ENCODE results near the gene MRPL30. TPM values are rescaled to one million over a fixed set of nuclear protein-coding genes. Genes with fewer than 3 reads are reported as not detected.

The MRPL30 gene
- total RNA-seq = 32.4 TPM in 2 replicates

GRCh38 chr2:99180755-99181623 lies at the start of gene MRPL30, which contains the start of gene MITD1:
Gene MRPL30, plus strand, starts transcription at chr2:99181184. Its CDS starts 5,020 bp downstream, at chr2:99186204.
Gene MITD1, minus strand, starts transcription at chr2:99181058. Its CDS starts 77 bp downstream, at chr2:99180981.

DNA sequence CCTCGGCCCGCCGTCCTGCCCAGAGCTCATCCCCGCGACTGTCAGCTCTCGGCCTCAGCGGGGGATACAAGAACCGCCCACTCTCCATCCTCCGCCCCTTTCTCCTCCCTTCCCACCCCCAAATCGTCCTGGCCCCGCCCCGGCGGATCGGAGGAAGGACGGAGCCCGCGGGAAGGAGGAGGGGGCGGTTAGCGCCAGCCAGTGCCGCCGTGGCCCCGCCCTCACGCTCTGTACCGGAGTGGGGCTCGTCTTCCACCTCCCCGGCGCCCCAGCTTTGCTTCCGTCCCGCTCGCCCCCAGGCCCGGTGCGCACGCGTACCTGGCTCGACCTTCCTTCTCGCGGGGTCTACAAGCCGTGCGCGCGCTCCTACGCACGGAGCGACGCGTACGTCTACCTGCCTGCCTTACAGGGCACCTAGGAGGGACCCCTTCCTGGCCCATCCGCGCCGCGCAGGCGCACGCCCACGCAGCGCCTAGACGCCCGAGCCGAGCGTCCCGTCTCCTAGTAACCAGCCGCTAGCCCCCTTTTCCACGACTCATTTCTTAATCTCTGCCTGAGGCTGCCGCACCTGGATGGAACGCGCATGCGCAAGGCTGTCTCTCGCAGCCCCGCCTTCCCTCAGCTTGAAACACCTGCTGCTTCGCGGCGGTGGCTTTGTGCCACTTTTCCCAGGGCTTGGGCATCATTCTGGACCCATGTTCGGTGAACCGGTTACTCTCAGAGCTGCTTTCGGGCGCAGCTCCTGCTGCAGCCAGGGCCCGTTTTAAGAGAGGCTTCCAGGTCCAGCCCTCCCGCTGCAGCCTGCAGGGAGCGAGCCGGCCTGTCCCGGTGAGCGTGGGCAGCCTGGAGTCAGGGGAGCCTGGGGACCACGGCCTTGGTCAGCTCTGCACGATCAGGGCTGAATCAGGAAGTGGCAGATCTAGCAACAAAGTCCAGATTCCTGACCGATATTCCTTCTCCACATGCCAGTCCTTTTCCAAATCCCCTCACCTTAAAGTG lies 39.6 kb upstream of the MRPL30 start, which contains the start of gene C2orf15:
TSS of gene C2orf15 (plus strand) at position 598 of the 999 bp plus-strand sequence. CDS start 8,852 bp downstream, outside the sequence.

GRCh38 chr2:99154643-99155536 lies 26.1 kb upstream of the MRPL30 start, which contains the start of the genes LIPT1 and TSGA10:
Gene LIPT1, plus strand, starts transcription at chr2:99154967. Its CDS starts 6,991 bp downstream, at chr2:99161958.
Gene TSGA10, minus strand, starts transcription at chr2:99154942. Its CDS starts 45,503 bp downstream, at chr2:99109439.

Other genes starting within 250 kb of the MRPL30 start
- under 0.01 TPM in 1 of 2 replicates, not detected in the other for gene CRACDL, start 245.0 kb upstream of the MRPL30 start, total RNA-seq
- 0.19 and 0.28 TPM in 2 replicates for gene C2orf15, start 39.5 kb upstream of the MRPL30 start, total RNA-seq
- gene TSGA10, start 26.2 kb upstream of the MRPL30 start, total RNA-seq = 0.96 and 5.1 TPM in 2 replicates
- 5.4 and 7.9 TPM in 2 replicates for gene LIPT1, start 26.2 kb upstream of the MRPL30 start, total RNA-seq
- 18.8 and 19.4 TPM in 2 replicates for gene MITD1, start 126 bp upstream of the MRPL30 start, total RNA-seq
- not detected in 2 replicates for gene LYG2, start 74.5 kb downstream of the MRPL30 start, total RNA-seq
- gene LYG1, start 120.0 kb downstream of the MRPL30 start, total RNA-seq = 0.19 and 0.85 TPM in 2 replicates
- gene TXNDC9, start 155.1 kb downstream of the MRPL30 start, total RNA-seq = 62.0 and 89.9 TPM in 2 replicates
- gene EIF5B, start 156.2 kb downstream of the MRPL30 start, total RNA-seq = 22.4 and 25.7 TPM in 2 replicates